H1 (cell line): ENCODE results near the gene ARFGAP3. TPM values are rescaled to one million over a fixed set of nuclear protein-coding genes. Genes with fewer than 3 reads are reported as not detected.

ENCODE experiments used
- GABPA ChIP-seq: IDR thresholded peaks from 2 replicates; pipeline ENCODE4 v1.6.1; 2011; ENCODE audit warnings: mild to moderate bottlenecking, low read length, moderate library complexity, borderline replicate concordance; ENCODE audit not compliant: insufficient read depth
- TAF7 ChIP-seq: optimal IDR thresholded peaks from 2 replicates; pipeline ENCODE3; 2011; ENCODE audit warnings: low read depth, mild to moderate bottlenecking, inconsistent platforms, low read length, moderate library complexity, borderline replicate concordance
- YY1 ChIP-seq: IDR thresholded peaks from 2 replicates; pipeline ENCODE4 v1.6.1; 2011; ENCODE audit warnings: low read depth, mild to moderate bottlenecking, low read length
- polyA plus RNA-seq, 7 experiments: library from polyadenylated mRNA; depleted of rRNA in 3 of 7; stranded (reverse) in 5 of 7; unstranded in 2 of 7; fragments of >200 nt in 5 of 7; fragments of 200-250 nt in 2 of 7; gene quantifications; 1 replicate in 5 of 7; 2 replicates in 1 of 7; 4 replicates in 1 of 7; pipeline versions ENCODE4 v1.2.1 to v1.2.3, GENCODE V29; 2011 to 2013; ENCODE audit warnings: missing spikeins in 2 of 7, mixed read lengths in 2 of 7
- total RNA-seq: library from RNA; stranded (reverse); fragmentation: NEBNext Ultra II Directional; extraction: Animal tissue kit (Norgen Biotek cat#: 25700); gene quantifications from 2 replicates; pipeline ENCODE4 v1.2.1, GENCODE V29; 2021

The ARFGAP3 gene
- total and polyA plus RNA-seq, 2 of the 8 experiments (the other 6 are each of a cell fraction or from before 2014, with no cell fraction given): 9.7 to 16.0 TPM

DNA sequence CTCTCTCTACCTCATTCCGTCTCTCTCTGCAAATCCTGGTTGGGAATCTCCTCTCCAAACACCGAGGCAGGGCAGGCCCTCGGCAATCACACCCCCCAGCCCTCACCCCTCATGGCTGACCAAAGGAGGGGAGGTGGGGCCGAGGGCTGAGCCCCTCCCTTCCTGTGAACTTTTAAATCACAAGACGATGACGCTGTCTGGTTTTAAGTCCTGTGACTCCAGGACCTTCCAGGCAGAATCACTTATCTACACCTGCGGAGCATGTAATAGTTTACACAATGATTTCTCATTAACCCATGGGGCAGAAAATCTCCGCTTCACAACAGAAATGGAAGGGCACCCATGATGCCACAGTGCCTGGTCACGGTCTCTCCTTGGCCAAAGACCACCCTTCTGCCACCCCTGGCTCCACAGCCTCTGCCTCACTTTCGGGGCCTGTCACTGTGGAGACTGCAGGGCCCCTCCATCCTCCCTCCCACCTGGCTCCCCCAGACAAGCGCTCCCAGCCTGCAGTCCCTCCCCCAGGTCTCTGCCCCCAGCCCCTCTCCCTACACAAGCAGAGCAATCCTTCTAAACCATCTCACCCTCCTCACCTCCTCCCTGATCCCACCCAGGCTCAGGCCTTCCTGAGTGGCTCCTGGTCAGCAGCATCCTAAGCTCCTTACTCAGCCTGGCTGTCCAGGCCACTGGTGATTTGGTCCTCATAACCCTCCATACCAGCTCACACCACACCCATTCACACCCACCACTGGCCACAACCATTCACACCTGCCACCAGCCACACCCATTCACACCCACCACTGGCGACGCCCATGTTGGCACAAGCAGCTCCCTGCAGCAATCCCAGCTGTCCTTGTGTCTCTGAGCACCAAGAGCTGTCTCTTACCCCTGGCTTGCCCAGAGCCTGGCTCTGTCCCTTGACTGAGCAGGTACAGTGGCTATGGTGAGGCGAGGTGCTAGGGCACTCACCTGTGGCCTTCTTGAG, 30.7 kb upstream of the ARFGAP3 start (continued):
- no peak for TF ChIP-seq YY1
- TF ChIP-seq TAF7: no peak
- TF ChIP-seq GABPA: no peak
